ENCODE results near the gene ZBTB40.
A peak's percentile ranks its signal among the peaks of the same experiment; 100 is the strongest.

Gene ZBTB40

GRCh38 chr1:22490309-22490708 is 38.7 kb downstream of the ZBTB40 start:
- no peaks in the 10 kb centered on the region for H3K9me3 ChIP-seq (ENCODE audit: control insufficient read depth, insufficient read depth, low read depth, low read length)
- no peaks in the 10 kb centered on the region for H3K27me3 ChIP-seq (ENCODE audit: control insufficient read depth, insufficient read depth, low read length)
- no peak overlapping the region for H3K27ac ChIP-seq (ENCODE audit: low read depth, low read length)
- no peak overlapping the region for H3K9ac ChIP-seq (ENCODE audit: low read length)
- peaks cover 3% of the 10 kb centered on the region; the same call in 1 of the 2 replicates for H3K36me3 ChIP-seq (ENCODE audit: control insufficient read depth, insufficient read depth, low read length)
- H3K4me1 ChIP-seq (ENCODE audit: control insufficient read depth, insufficient read depth, low read length): peaks cover 50% of the 10 kb centered on the region
- H3K4me3 ChIP-seq (ENCODE audit: low read depth, low read length): 0 out of 2 replicates have a peak overlapping the region, but pooled peaks have one; percentile 10

GRCh38 chr1:22491995-22492715 is 40.5 kb downstream of the ZBTB40 start:
- no peak overlapping the region for H3K4me3 ChIP-seq (ENCODE audit: low read depth, low read length)
- peaks cover 46% of the 10 kb centered on the region for H3K4me1 ChIP-seq (ENCODE audit: control insufficient read depth, insufficient read depth, low read length)
- no peak overlapping the region for H3K9ac ChIP-seq (ENCODE audit: low read length)
- H3K27ac ChIP-seq (ENCODE audit: low read depth, low read length): no peak overlapping the region
- peaks cover 3% of the 10 kb centered on the region; the same call in 1 of the 2 replicates for H3K36me3 ChIP-seq (ENCODE audit: control insufficient read depth, insufficient read depth, low read length)
- H3K27me3 ChIP-seq (ENCODE audit: control insufficient read depth, insufficient read depth, low read length): no peaks in the 10 kb centered on the region
- no peaks in the 10 kb centered on the region for H3K9me3 ChIP-seq (ENCODE audit: control insufficient read depth, insufficient read depth, low read depth, low read length)

- Histone ChIP-seq H3K4me3 (ENCODE audit: low read depth, low read length) (no peak overlapping the region), H3K27me3 (ENCODE audit: control insufficient read depth, insufficient read depth, low read length) (peaks cover 7% of the 10 kb centered on the region; the same call in 1 of the 2 replicates), H3K36me3 (ENCODE audit: control insufficient read depth, insufficient read depth, low read length) (peaks cover 3% of the 10 kb centered on the region; the same call in 1 of the 2 replicates), H3K9ac (ENCODE audit: low read length) (no peak overlapping the region), H3K4me1 (ENCODE audit: control insufficient read depth, insufficient read depth, low read length) (peaks cover 26% of the 10 kb centered on the region), H3K9me3 (ENCODE audit: control insufficient read depth, insufficient read depth, low read depth, low read length) (no peaks in the 10 kb centered on the region), H3K27ac (ENCODE audit: low read depth, low read length) (no peak overlapping the region)
These were observed 42.5 kb downstream of the ZBTB40 start for GRCh38 chr1:22494144-22494543.

- H3K27me3 ChIP-seq (ENCODE audit: control insufficient read depth, insufficient read depth, low read length): peaks cover 10% of the 10 kb centered on the region; the same call in 1 of the 2 replicates
- H3K36me3 ChIP-seq (ENCODE audit: control insufficient read depth, insufficient read depth, low read length): peaks cover 3% of the 10 kb centered on the region; the same call in 1 of the 2 replicates
- no peak overlapping the region for H3K9ac ChIP-seq (ENCODE audit: low read length)
- H3K4me3 ChIP-seq (ENCODE audit: low read depth, low read length): no peak overlapping the region
- peaks cover 23% of the 10 kb centered on the region for H3K4me1 ChIP-seq (ENCODE audit: control insufficient read depth, insufficient read depth, low read length)
- no peak overlapping the region for H3K27ac ChIP-seq (ENCODE audit: low read depth, low read length)
- H3K9me3 ChIP-seq (ENCODE audit: control insufficient read depth, insufficient read depth, low read depth, low read length): no peaks in the 10 kb centered on the region
These were observed 43.4 kb downstream of the ZBTB40 start for GRCh38 chr1:22494943-22495579.

- H3K4me1 ChIP-seq (ENCODE audit: control insufficient read depth, insufficient read depth, low read length): peaks cover 22% of the 10 kb centered on the region
- no peak overlapping the region for H3K27ac ChIP-seq (ENCODE audit: low read depth, low read length)
- no peaks in the 10 kb centered on the region for H3K9me3 ChIP-seq (ENCODE audit: control insufficient read depth, insufficient read depth, low read depth, low read length)
- peaks cover 3% of the 10 kb centered on the region; the same call in 1 of the 2 replicates for H3K36me3 ChIP-seq (ENCODE audit: control insufficient read depth, insufficient read depth, low read length)
- peaks cover 10% of the 10 kb centered on the region; the same call in 1 of the 2 replicates for H3K27me3 ChIP-seq (ENCODE audit: control insufficient read depth, insufficient read depth, low read length)
- no peak overlapping the region for H3K9ac ChIP-seq (ENCODE audit: low read length)
- no peak overlapping the region for H3K4me3 ChIP-seq (ENCODE audit: low read depth, low read length)
These were observed 45.0 kb downstream of the ZBTB40 start for GRCh38 chr1:22496536-22497160.

GRCh38 chr1:22498463-22498862 is 46.8 kb downstream of the ZBTB40 start:
- no peaks in the 10 kb centered on the region for H3K9me3 ChIP-seq (ENCODE audit: control insufficient read depth, insufficient read depth, low read depth, low read length)
- no peak overlapping the region for H3K9ac ChIP-seq (ENCODE audit: low read length)
- peaks cover 14% of the 10 kb centered on the region for H3K4me1 ChIP-seq (ENCODE audit: control insufficient read depth, insufficient read depth, low read length)
- no peak overlapping the region for H3K27ac ChIP-seq (ENCODE audit: low read depth, low read length)
- H3K4me3 ChIP-seq (ENCODE audit: low read depth, low read length): no peak overlapping the region
- H3K36me3 ChIP-seq (ENCODE audit: control insufficient read depth, insufficient read depth, low read length): peaks cover 3% of the 10 kb centered on the region; the same call in 1 of the 2 replicates
- peaks cover 10% of the 10 kb centered on the region; the same call in 1 of the 2 replicates for H3K27me3 ChIP-seq (ENCODE audit: control insufficient read depth, insufficient read depth, low read length)

GRCh38 chr1:22500058-22500457 is 48.4 kb downstream of the ZBTB40 start:
- Histone ChIP-seq H3K27ac (ENCODE audit: low read depth, low read length) (no peak overlapping the region), H3K9me3 (ENCODE audit: control insufficient read depth, insufficient read depth, low read depth, low read length) (no peaks in the 10 kb centered on the region), H3K36me3 (ENCODE audit: control insufficient read depth, insufficient read depth, low read length) (peaks cover 3% of the 10 kb centered on the region; the same call in 1 of the 2 replicates), H3K9ac (ENCODE audit: low read length) (no peak overlapping the region), H3K27me3 (ENCODE audit: control insufficient read depth, insufficient read depth, low read length) (peaks cover 10% of the 10 kb centered on the region; the same call in 1 of the 2 replicates), H3K4me1 (ENCODE audit: control insufficient read depth, insufficient read depth, low read length) (peaks cover 14% of the 10 kb centered on the region), H3K4me3 (ENCODE audit: low read depth, low read length) (no peak overlapping the region)

GRCh38 chr1:22500471-22500870 is 48.8 kb downstream of the ZBTB40 start:
- H3K9ac ChIP-seq (ENCODE audit: low read length): no peak overlapping the region

GRCh38 chr1:22502202-22502601 is 50.6 kb downstream of the ZBTB40 start:
- Histone ChIP-seq H3K36me3 (ENCODE audit: control insufficient read depth, insufficient read depth, low read length) (peaks cover 17% of the 10 kb centered on the region; the same call in 1 of the 2 replicates), H3K27me3 (ENCODE audit: control insufficient read depth, insufficient read depth, low read length) (peaks cover 10% of the 10 kb centered on the region; the same call in 1 of the 2 replicates), H3K4me1 (ENCODE audit: control insufficient read depth, insufficient read depth, low read length) (peaks cover 14% of the 10 kb centered on the region), H3K9me3 (ENCODE audit: control insufficient read depth, insufficient read depth, low read depth, low read length) (no peaks in the 10 kb centered on the region), H3K9ac (ENCODE audit: low read length) (no peak overlapping the region), H3K4me3 (ENCODE audit: low read depth, low read length) (no peak overlapping the region), H3K27ac (ENCODE audit: low read depth, low read length) (no peak overlapping the region)

More at GRCh38 chr1:22500471-22500870, 48.8 kb downstream of the ZBTB40 start:
- H3K9me3 ChIP-seq (ENCODE audit: control insufficient read depth, insufficient read depth, low read depth, low read length): no peaks in the 10 kb centered on the region
- no peak overlapping the region for H3K4me3 ChIP-seq (ENCODE audit: low read depth, low read length)
- peaks cover 3% of the 10 kb centered on the region; the same call in 1 of the 2 replicates for H3K36me3 ChIP-seq (ENCODE audit: control insufficient read depth, insufficient read depth, low read length)
- H3K27me3 ChIP-seq (ENCODE audit: control insufficient read depth, insufficient read depth, low read length): peaks cover 10% of the 10 kb centered on the region; the same call in 1 of the 2 replicates
- peaks cover 14% of the 10 kb centered on the region for H3K4me1 ChIP-seq (ENCODE audit: control insufficient read depth, insufficient read depth, low read length)
- no peak overlapping the region for H3K27ac ChIP-seq (ENCODE audit: low read depth, low read length)

GRCh38 chr1:22503721-22504410 is 52.2 kb downstream of the ZBTB40 start:
- Histone ChIP-seq H3K36me3 (ENCODE audit: control insufficient read depth, insufficient read depth, low read length) (peaks cover 22% of the 10 kb centered on the region; the same call in 1 of the 2 replicates), H3K27me3 (ENCODE audit: control insufficient read depth, insufficient read depth, low read length) (peaks cover 6% of the 10 kb centered on the region; the same call in 1 of the 2 replicates), H3K9ac (ENCODE audit: low read length) (no peak overlapping the region), H3K4me3 (ENCODE audit: low read depth, low read length) (no peak overlapping the region), H3K9me3 (ENCODE audit: control insufficient read depth, insufficient read depth, low read depth, low read length) (no peaks in the 10 kb centered on the region), H3K4me1 (ENCODE audit: control insufficient read depth, insufficient read depth, low read length) (peaks cover 14% of the 10 kb centered on the region), H3K27ac (ENCODE audit: low read depth, low read length) (no peak overlapping the region)
